Chondrocyte (in vitro differentiated cells): ENCODE results near the gene ZNF343. TPM values are rescaled to one million over a fixed set of nuclear protein-coding genes. Genes with fewer than 3 reads are reported as not detected.
"Not testable (repeated sequence)": the region's sequence is repeated elsewhere in the genome, so short reads cannot be mapped to it uniquely, and the experiment has no call there.

Experiments
- DNase-seq: peaks from one replicate; pipeline ENCODE4 v3.0.0; 2021; ENCODE audit warnings: mixed read lengths, low spot score
- H3K27ac Mint-ChIP-seq: one replicate; pipeline ENCODE4 v1.8.0; 2021; ENCODE audit warnings: mild to moderate bottlenecking, moderate library complexity, mixed read lengths; ENCODE audit not compliant: unreplicated experiment
- H3K27me3 Mint-ChIP-seq: 2 replicates; pipeline ENCODE4 v1.8.0; 2021; ENCODE audit warnings: low read depth, mixed read lengths
- H3K36me3 Mint-ChIP-seq: 2 replicates; pipeline ENCODE4 v1.8.0; 2021; ENCODE audit warnings: low read depth, mixed read lengths
- H3K4me1 Mint-ChIP-seq: 2 replicates; pipeline ENCODE4 v1.8.0; 2021; ENCODE audit warnings: low read depth, mild to moderate bottlenecking, mixed read lengths
- H3K4me3 Mint-ChIP-seq: one replicate; pipeline ENCODE4 v1.8.0; 2021; ENCODE audit warnings: mild to moderate bottlenecking, moderate library complexity, mixed read lengths; ENCODE audit not compliant: unreplicated experiment
- H3K9me3 Mint-ChIP-seq: 2 replicates; pipeline ENCODE4 v1.8.0; 2021; ENCODE audit warnings: low read depth, mixed read lengths
- total RNA-seq: library from RNA; stranded (reverse); gene quantifications from 3 replicates; pipeline ENCODE4 v1.2.1, GENCODE V29; 2021
- TF ChIP-seq, protein P1 (sequence below): fragments of 200-600 bp; sonication (generic); IDR thresholded peaks from 2 replicates; pipeline ENCODE4 v1.5.0; 2021; ENCODE audit warnings: antibody characterized with exemption, mild to moderate bottlenecking, moderate library complexity

ZNF343 gene
- total RNA-seq, 1 donor from 2014 or later = 11.5 TPM

DNA sequence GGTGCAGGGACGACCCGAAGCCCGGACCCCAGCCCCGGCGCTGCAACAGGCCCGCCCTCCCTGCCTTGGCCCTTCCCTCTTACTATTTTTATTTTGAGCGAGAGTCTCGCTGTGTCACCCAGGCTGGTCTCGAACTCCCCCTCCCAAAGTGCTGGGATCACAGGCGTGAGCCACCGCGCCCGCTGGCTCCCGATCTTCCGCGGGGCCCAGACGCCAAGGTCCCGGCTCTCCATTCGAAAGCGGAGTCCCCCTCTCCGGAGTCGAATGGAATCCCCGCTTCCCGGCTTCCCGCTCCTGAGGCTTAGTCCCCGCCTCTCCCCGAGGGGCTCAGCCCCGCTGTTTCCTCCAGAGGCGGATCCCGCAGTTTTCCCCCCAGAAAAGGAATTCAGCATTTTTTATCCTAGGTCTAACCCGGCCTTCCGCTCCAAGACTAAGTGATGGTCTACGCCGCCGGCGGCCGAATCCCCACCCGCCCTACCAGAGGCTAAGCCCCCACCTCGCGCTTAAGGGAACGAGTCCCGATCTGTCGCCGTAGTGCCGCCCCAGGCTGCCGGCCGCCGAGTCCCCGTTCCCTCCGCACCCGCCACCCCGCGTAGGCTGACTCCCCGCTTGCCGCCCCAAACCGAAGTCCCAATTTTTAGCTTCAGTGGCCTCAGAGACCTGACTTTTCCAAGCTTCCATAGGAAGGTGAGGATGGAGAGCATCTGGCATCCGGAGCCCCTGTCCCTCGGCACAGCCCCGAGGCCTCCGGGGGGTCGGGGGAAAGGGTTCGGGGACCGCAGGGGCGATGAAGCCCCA, 16.2 kb upstream of the ZNF343 start:
- Mint-ChIP-seq H3K9me3 (no peaks in the 10 kb centered on the region), H3K36me3 (no peaks in the 10 kb centered on the region), H3K4me3 (peak overlapping the region; percentile 93), H3K27me3 (peaks cover 18% of the 10 kb centered on the region), H3K27ac (peak overlapping the region; percentile 90), H3K4me1 (peaks cover 17% of the 10 kb centered on the region)
- TF ChIP-seq, protein P1, sequence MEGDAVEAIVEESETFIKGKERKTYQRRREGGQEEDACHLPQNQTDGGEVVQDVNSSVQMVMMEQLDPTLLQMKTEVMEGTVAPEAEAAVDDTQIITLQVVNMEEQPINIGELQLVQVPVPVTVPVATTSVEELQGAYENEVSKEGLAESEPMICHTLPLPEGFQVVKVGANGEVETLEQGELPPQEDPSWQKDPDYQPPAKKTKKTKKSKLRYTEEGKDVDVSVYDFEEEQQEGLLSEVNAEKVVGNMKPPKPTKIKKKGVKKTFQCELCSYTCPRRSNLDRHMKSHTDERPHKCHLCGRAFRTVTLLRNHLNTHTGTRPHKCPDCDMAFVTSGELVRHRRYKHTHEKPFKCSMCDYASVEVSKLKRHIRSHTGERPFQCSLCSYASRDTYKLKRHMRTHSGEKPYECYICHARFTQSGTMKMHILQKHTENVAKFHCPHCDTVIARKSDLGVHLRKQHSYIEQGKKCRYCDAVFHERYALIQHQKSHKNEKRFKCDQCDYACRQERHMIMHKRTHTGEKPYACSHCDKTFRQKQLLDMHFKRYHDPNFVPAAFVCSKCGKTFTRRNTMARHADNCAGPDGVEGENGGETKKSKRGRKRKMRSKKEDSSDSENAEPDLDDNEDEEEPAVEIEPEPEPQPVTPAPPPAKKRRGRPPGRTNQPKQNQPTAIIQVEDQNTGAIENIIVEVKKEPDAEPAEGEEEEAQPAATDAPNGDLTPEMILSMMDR = peak; percentile 62
- no peak for DNase-seq

- H3K4me1 Mint-ChIP-seq = peaks cover 24% of the 10 kb centered on the region
- H3K9me3 Mint-ChIP-seq = no peaks in the 10 kb centered on the region
- peaks cover 14% of the 10 kb centered on the region for H3K27me3 Mint-ChIP-seq
- TF ChIP-seq, protein P1 = peak; percentile 99
- no peaks in the 10 kb centered on the region for H3K36me3 Mint-ChIP-seq
- H3K4me3 Mint-ChIP-seq = peak overlapping the region; percentile 93
- DNase-seq = no peak
- H3K27ac Mint-ChIP-seq = peak overlapping the region; percentile 79
Observed at GRCh38 chr20:2523919-2524708, 15.4 kb upstream of the ZNF343 start.

GRCh38 chr20:2522826-2523429, 14.2 kb upstream of the ZNF343 start:
- DNase-seq, H3K4me3 Mint-ChIP-seq: not testable (repeated sequence)

DNA sequence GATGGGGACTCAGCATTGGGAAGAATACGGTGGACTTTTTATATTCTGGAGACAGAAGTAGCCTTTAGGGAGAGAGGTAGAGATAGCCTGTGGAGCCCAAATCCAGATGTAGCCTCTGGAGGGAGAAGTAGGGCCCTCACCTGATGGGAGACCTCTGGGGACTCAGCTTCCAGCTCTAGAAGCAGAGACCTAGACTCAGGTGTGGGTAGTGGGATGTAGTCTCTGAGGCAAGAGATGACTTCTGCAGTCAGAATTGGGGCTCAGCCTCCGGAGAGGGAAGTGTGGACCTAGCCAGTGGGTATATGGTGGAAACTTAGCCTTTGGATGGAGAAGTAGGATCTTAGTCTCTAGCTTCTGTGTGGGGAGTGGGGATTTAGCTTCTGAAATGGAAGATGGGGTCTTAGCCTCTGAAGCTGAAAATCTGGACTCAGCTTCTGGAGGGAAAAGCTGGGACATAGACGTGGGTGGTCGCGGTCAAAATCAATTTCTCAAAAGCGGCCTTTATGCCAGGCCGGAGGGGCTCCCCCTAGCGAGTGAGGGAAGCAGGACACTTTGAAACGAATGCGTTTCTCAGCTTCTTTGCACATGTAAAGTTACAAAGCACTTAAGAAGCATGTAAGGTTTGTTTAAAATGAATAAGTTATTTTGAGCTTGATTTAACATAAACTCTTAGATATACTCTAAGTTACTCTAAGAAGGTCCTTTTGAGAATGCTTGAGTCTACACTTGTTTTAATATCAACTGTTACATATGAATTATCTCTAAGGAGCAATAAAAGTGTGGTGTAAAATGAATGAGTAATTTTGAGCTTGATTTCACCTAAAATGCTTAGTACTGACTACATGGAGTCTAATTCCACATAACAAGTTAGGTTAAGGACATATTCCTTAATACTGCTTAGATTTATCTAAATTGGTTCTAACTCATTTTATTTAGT, 12.9 kb upstream of the ZNF343 start:
- Mint-ChIP-seq H3K4me3 (no peak overlapping the region), H3K4me1 (peaks cover 25% of the 10 kb centered on the region), H3K27ac (no peak overlapping the region), H3K27me3 (no peaks in the 10 kb centered on the region), H3K36me3 (no peaks in the 10 kb centered on the region), H3K9me3 (no peaks in the 10 kb centered on the region)
- TF ChIP-seq, protein P1 = peak; percentile 88
- no peak for DNase-seq

More at GRCh38 chr20:2522826-2523429, 14.2 kb upstream of the ZNF343 start:
- H3K9me3 Mint-ChIP-seq, H3K36me3 Mint-ChIP-seq, H3K27ac Mint-ChIP-seq, H3K27me3 Mint-ChIP-seq: not testable (repeated sequence)
- H3K4me1 Mint-ChIP-seq = peaks cover 25% of the 10 kb centered on the region

DNA sequence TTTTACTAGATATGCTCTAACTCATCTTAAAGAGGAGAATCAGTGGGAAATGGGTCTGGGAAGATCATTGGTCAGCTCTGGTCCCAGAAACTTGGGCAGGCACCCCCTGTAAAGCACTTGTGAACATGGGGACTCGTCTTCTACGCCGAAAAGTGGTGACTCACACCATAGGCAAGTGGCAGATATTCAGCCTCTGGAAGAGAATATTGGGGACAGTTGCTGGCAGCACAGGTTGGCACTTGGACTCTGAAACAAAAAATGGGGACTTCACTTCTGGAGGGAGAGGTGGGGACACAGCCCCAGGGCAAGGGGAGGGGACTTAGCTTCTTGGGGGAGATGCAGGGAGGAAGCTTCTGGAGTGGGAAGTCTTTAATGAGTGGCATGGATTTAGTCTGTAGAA, 11.9 kb upstream of the ZNF343 start:
- no peak for DNase-seq
- Mint-ChIP-seq H3K9me3 (no peaks in the 10 kb centered on the region), H3K4me3 (no peak overlapping the region), H3K36me3 (no peaks in the 10 kb centered on the region), H3K27ac (no peak overlapping the region), H3K4me1 (peaks cover 25% of the 10 kb centered on the region), H3K27me3 (no peaks in the 10 kb centered on the region)
- TF ChIP-seq, protein P1 = no peak
